ENCODE data around the gene BID.

GRCh38 chr22:17743661-17744411 is 30.4 kb downstream of the BID start:
- TF ChIP-seq CTCF (conservative IDR thresholded peaks at IDR 0.05; ENCODE audit: low read length) (no peak), EZH2phosphoT487 (IDR thresholded peaks at IDR 0.05; ENCODE audit: borderline replicate concordance, low read depth, low read length) (no peak)

Data from OCI-LY7 (cell line).